WERI-Rb-1 (cell line): ENCODE data around the gene SLC46A1.

Source experiments
- DNase-seq: peaks from one replicate; pipeline ENCODE4 v3.0.0-alpha.2; 2020
- H3K27ac ChIP-seq: fragments of 250-450 bp; sonication (Bioruptor Pico); 2 replicates; pipeline ENCODE4 v1.5.1; 2020; ENCODE audit warnings: mild to moderate bottlenecking, moderate library complexity
- H3K27me3 ChIP-seq: fragments of 250-450 bp; sonication (Bioruptor Pico); 2 replicates; pipeline ENCODE4 v1.5.1; 2021; ENCODE audit warnings: mild to moderate bottlenecking, low read depth, moderate library complexity; ENCODE audit not compliant: insufficient read depth, severe bottlenecking
- H3K36me3 ChIP-seq: fragments of 250-450 bp; sonication (Bioruptor Pico); 2 replicates; pipeline ENCODE4 v1.5.1; 2020; ENCODE audit warnings: mild to moderate bottlenecking, moderate library complexity
- H3K4me3 ChIP-seq: 2 replicates; pipeline ENCODE4 v1.5.1; 2011; ENCODE audit warnings: low read depth, mild to moderate bottlenecking, control low read depth, low read length
- H3K9me3 ChIP-seq: fragments of 250-450 bp; sonication (Bioruptor Pico); 2 replicates; pipeline ENCODE4 v1.5.1; 2021; ENCODE audit warnings: mild to moderate bottlenecking, moderate library complexity; ENCODE audit not compliant: severe bottlenecking
- TF ChIP-seq, protein P1 (sequence below): IDR thresholded peaks from 2 replicates; pipeline ENCODE4 v1.5.1; 2011; ENCODE audit warnings: low read depth, mild to moderate bottlenecking, control low read depth, inconsistent platforms, low read length

The SLC46A1 gene

DNA sequence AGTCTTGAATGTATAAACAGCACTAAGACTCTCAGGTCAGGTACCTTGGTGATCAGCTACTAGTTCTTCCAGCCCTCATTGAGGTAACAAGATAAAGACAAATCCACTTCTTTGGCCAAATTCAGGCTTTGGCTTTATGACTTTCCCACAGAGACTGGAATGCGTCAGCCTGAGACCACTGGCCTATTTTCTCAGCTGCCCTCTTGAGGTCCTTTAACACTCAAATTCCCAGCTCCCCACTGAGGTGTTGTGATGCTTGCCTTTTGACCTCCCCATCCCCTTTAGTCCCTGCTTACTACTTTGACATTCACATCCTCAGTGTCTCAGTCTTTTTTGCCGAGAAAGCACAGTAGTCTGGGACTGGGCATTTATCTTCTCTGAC is 59.8 kb downstream of the SLC46A1 start:
- H3K27me3 ChIP-seq: no peaks in the 10 kb centered on the region
- H3K36me3 ChIP-seq: peaks cover 85% of the 10 kb centered on the region
- no peak overlapping the region for H3K27ac ChIP-seq
- no peak for DNase-seq
- no peak overlapping the region for H3K4me3 ChIP-seq
- TF ChIP-seq, protein P1, sequence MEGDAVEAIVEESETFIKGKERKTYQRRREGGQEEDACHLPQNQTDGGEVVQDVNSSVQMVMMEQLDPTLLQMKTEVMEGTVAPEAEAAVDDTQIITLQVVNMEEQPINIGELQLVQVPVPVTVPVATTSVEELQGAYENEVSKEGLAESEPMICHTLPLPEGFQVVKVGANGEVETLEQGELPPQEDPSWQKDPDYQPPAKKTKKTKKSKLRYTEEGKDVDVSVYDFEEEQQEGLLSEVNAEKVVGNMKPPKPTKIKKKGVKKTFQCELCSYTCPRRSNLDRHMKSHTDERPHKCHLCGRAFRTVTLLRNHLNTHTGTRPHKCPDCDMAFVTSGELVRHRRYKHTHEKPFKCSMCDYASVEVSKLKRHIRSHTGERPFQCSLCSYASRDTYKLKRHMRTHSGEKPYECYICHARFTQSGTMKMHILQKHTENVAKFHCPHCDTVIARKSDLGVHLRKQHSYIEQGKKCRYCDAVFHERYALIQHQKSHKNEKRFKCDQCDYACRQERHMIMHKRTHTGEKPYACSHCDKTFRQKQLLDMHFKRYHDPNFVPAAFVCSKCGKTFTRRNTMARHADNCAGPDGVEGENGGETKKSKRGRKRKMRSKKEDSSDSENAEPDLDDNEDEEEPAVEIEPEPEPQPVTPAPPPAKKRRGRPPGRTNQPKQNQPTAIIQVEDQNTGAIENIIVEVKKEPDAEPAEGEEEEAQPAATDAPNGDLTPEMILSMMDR: no peak
- H3K9me3 ChIP-seq: no peaks in the 10 kb centered on the region

- peaks cover 85% of the 10 kb centered on the region for H3K36me3 ChIP-seq
- no peak overlapping the region for H3K27ac ChIP-seq
- DNase-seq: no peak
- H3K4me3 ChIP-seq: no peak overlapping the region
- TF ChIP-seq, protein P1: no peak
- H3K27me3 ChIP-seq: no peaks in the 10 kb centered on the region
- no peaks in the 10 kb centered on the region for H3K9me3 ChIP-seq
Measured at GRCh38 chr17:28345419-28346198, 60.4 kb downstream of the SLC46A1 start.
